Vagina (tissue), 2 donors: Measurements from ENCODE around the gene MAD1L1.

Experiments
- CTCF ChIP-seq, 3 experiments: fragments of 450-650 bp in 2 of 3; fragments of 200-600 bp in 1 of 3; sonication (generic) in 1 of 3; IDR thresholded peaks; one replicate each; pipeline ENCODE4 v1.5.1; 2017 to 2019; ENCODE audit warnings: antibody characterized with exemption in 3 of 3, mild to moderate bottlenecking in 2 of 3, moderate library complexity in 2 of 3
- POLR2A ChIP-seq, 2 donors: fragments of 450-650 bp; IDR thresholded peaks; one replicate each; pipeline ENCODE4 v1.6.1; 2017; ENCODE audit warnings: antibody characterized with exemption in 2 of 2, mild to moderate bottlenecking in 2 of 2, moderate library complexity in 2 of 2
- POLR2AphosphoS5 ChIP-seq, 2 donors: sonication (generic); formaldehyde crosslinking; IDR thresholded peaks; one replicate each; pipeline ENCODE4 v1.9.0; 2017; ENCODE audit warnings: antibody characterized with exemption in 2 of 2, mild to moderate bottlenecking in 2 of 2, low read depth in 1 of 2; ENCODE audit not compliant: insufficient read depth in 1 of 2

- TF ChIP-seq CTCF (IDR thresholded peaks at IDR 0.05) = no peak
- TF ChIP-seq POLR2A (IDR thresholded peaks at IDR 0.05) = no peak
- TF ChIP-seq POLR2AphosphoS5 (IDR thresholded peaks at IDR 0.05; ENCODE audit: insufficient read depth in 1 of 2, low read depth in 1 of 2) = no peak
Measured at GRCh38 chr7:1907751-1908365, 324.9 kb downstream of the MAD1L1 start.
